ENCODE data around the gene OOSP3.

DNA sequence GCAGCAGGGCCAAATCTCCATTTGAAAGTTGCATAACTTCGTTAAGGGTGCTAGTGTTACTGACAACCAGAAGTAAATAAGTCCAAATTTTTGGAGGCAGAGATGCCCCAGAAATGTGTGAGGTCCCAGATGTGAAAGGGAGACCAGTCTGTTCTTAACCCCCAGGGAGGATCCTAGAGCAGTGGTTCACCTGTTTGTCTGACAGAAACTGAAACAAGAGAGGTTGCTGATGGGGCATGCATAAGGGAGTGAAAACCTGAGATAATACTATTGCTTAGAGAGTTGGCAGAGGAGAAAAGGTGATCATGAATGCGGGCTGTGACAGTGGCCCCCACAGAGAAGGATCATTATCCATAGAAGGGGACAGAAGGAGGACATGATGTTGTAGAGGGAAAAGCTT is 37.1 kb upstream of the OOSP3 start:
- TF ChIP-seq, protein P1, sequence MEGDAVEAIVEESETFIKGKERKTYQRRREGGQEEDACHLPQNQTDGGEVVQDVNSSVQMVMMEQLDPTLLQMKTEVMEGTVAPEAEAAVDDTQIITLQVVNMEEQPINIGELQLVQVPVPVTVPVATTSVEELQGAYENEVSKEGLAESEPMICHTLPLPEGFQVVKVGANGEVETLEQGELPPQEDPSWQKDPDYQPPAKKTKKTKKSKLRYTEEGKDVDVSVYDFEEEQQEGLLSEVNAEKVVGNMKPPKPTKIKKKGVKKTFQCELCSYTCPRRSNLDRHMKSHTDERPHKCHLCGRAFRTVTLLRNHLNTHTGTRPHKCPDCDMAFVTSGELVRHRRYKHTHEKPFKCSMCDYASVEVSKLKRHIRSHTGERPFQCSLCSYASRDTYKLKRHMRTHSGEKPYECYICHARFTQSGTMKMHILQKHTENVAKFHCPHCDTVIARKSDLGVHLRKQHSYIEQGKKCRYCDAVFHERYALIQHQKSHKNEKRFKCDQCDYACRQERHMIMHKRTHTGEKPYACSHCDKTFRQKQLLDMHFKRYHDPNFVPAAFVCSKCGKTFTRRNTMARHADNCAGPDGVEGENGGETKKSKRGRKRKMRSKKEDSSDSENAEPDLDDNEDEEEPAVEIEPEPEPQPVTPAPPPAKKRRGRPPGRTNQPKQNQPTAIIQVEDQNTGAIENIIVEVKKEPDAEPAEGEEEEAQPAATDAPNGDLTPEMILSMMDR (IDR thresholded peaks at IDR 0.05), result no peak
- no peak for TF ChIP-seq ZFX (IDR thresholded peaks at IDR 0.05; ENCODE audit: borderline replicate concordance)

Measured in 22Rv1 (cell line).